ENCODE measurements around the gene GMEB2.
A peak's percentile ranks its signal among the peaks of the same experiment; 100 is the strongest.

The GMEB2 gene

GRCh38 chr20:63558804-63559484, 68.0 kb downstream of the GMEB2 start:
- no peak for DNase-seq (ENCODE audit: low spot score)

GRCh38 chr20:63557481-63557891, 69.4 kb downstream of the GMEB2 start:
- no peak for DNase-seq (ENCODE audit: low spot score)

- DNase-seq (ENCODE audit: low spot score), result no peak
Measured at GRCh38 chr20:63556873-63557478, 69.9 kb downstream of the GMEB2 start.

- DNase-seq (ENCODE audit: low spot score), result no peak
Measured at GRCh38 chr20:63555661-63556381, 71.1 kb downstream of the GMEB2 start.

- no peak for DNase-seq (ENCODE audit: low spot score)
Measured at GRCh38 chr20:63554361-63555278, 72.3 kb downstream of the GMEB2 start.

- peak; percentile 27 for DNase-seq (ENCODE audit: low spot score)
Measured at GRCh38 chr20:63553933-63554290, 73.0 kb downstream of the GMEB2 start, which contains the start of gene FNDC11. Gene FNDC11 (plus strand): TSS chr20:63554159. CDS start chr20:63555664, 1,505 bp downstream.

- DNase-seq (ENCODE audit: low spot score), result peak; percentile 90
Measured at GRCh38 chr20:63553251-63553932, 73.5 kb downstream of the GMEB2 start.

GRCh38 chr20:63552481-63553249, 74.2 kb downstream of the GMEB2 start:
- peak; percentile 57 for DNase-seq (ENCODE audit: low spot score)

GRCh38 chr20:63551068-63551467, 75.8 kb downstream of the GMEB2 start:
- no peak for DNase-seq (ENCODE audit: low spot score)

GRCh38 chr20:63549679-63550282, 77.1 kb downstream of the GMEB2 start:
- no peak for DNase-seq (ENCODE audit: low spot score)

GRCh38 chr20:63549019-63549418, 77.9 kb downstream of the GMEB2 start:
- DNase-seq (ENCODE audit: low spot score), result no peak

- no peak for DNase-seq (ENCODE audit: low spot score)
Measured at GRCh38 chr20:63548542-63548941, 78.4 kb downstream of the GMEB2 start.

GRCh38 chr20:63547725-63548480, 79.0 kb downstream of the GMEB2 start, which contains the start of gene SRMS:
Gene SRMS (minus strand): TSS chr20:63547749. CDS start chr20:63547463, 286 bp downstream.
- DNase-seq (ENCODE audit: low spot score), result no peak

GRCh38 chr20:63546956-63547724, 79.8 kb downstream of the GMEB2 start:
- no peak for DNase-seq (ENCODE audit: low spot score)

- no peak for DNase-seq (ENCODE audit: low spot score)
Measured at GRCh38 chr20:63546256-63546955, 80.5 kb downstream of the GMEB2 start.

- DNase-seq (ENCODE audit: low spot score), result no peak
Measured at GRCh38 chr20:63545814-63546213, 81.1 kb downstream of the GMEB2 start.

- DNase-seq (ENCODE audit: low spot score), result no peak
Measured at GRCh38 chr20:63544958-63545516, 81.9 kb downstream of the GMEB2 start.

Measured in CD4-positive, alpha-beta T cell treated with Interleukin-2 at 100 ng/mL for 4 hours (primary cell).